Psoas muscle (tissue), 8 donors: ENCODE measurements around the gene CCDC141. TPM values are rescaled to one million over a fixed set of nuclear protein-coding genes. Genes with fewer than 3 reads are reported as not detected.

Experiments
- ATAC-seq, 4 donors: fragments of 200-7000 bp; cut with Tn5 transposase; one replicate each; pipeline ENCODE4 v1.9.1; 2020; ENCODE audit warnings: moderate library complexity in 3 of 4, mild to moderate bottlenecking in 2 of 4
- DNase-seq, 2 donors: peaks; one replicate each; pipeline ENCODE4 v3.0.0-alpha.2; 2020
- H3K27ac ChIP-seq: fragments of 200-600 bp; one replicate; pipeline ENCODE4 v1.8.0; 2022
- H3K27me3 ChIP-seq, 3 donors: fragments of 200-600 bp in 1 of 3; one replicate each; pipeline versions ENCODE4 v1.6.1 to v1.8.0; 2013 to 2022; ENCODE audit warnings: low read length in 2 of 3, mild to moderate bottlenecking in 2 of 3, moderate library complexity in 1 of 3; ENCODE audit not compliant: insufficient read depth in 3 of 3
- H3K36me3 ChIP-seq, 2 donors: fragments of 200-600 bp in 1 of 2; one replicate each; pipeline versions ENCODE4 v1.6.1 to v1.8.0; 2013 to 2022; ENCODE audit warnings: low read depth in 1 of 2, mild to moderate bottlenecking in 1 of 2, moderate library complexity in 1 of 2; ENCODE audit not compliant: insufficient read depth in 1 of 2
- H3K4me1 ChIP-seq: fragments of 200-600 bp; one replicate; pipeline ENCODE4 v1.8.0; 2022
- H3K4me3 ChIP-seq: fragments of 200-600 bp; one replicate; pipeline ENCODE4 v1.8.0; 2022; ENCODE audit warnings: mild to moderate bottlenecking
- H3K9me3 ChIP-seq: fragments of 200-600 bp; one replicate; pipeline ENCODE4 v1.8.0; 2022
- WGBS, 3 donors: extraction: QIAGEN DNeasy Blood & Tissue Kit; methylation state at CpG; one replicate each; pipeline versions ENCODE4 v1.1.6 to v1.1.7; 2013; 5-methylcytosine and 5-hydroxymethylcytosine counted together
- intact Hi-C, 2 donors: fragments of 100-400 bp; cut with DNase I; formaldehyde crosslinking; loops; one replicate each; pipeline versions ENCODE4 v1.11.0 to v1.14.2; 2022
- polyA plus RNA-seq, 3 donors: library from polyadenylated mRNA; stranded (reverse); fragments of 200-250 nt; gene quantifications; one replicate each; pipeline ENCODE4 v1.2.3, GENCODE V29; 2013
- total RNA-seq, 4 donors: library from RNA; stranded (reverse); fragmentation: NEBNext Ultra II Directional in 2 of 4; extraction: Animal tissue kit (Norgen Biotek cat#: 25700) in 2 of 4; gene quantifications; one replicate each; pipeline versions ENCODE4 v1.2.1 to v1.2.4, GENCODE V29; 2021 to 2023
- TF ChIP-seq, protein P1 (sequence below): fragments of 200-600 bp; IDR thresholded peaks from one replicate; pipeline ENCODE4 v1.8.0; 2022; ENCODE audit warnings: antibody characterized with exemption
- donor health status: healthy with polysubstance abuse.
- donor health status: DM: no; HTN: no; CAD: no; lungs with moderate emphysema.
- donor health status: Bipolar disorder and iron deficiency.
- donor health status: healthy.
- donor health status: DM: yes; HTN: yes; CAD: no.
- donor health status: DM: no; HTN: no; CAD: no.
- donor health status: DM: no; HTN: no; CAD: no.
- donor health status: DM: yes; HTN: yes; CAD: no.

Gene CCDC141
- total and polyA plus RNA-seq, 7 donors, result 0.82 to 14.9 (median 5.9) TPM

- WGBS, 3 donors, result 68 to 76% (median 70%) methylated on average over 3 of the region's 3 CpGs
- no peak overlapping the region for H3K27ac ChIP-seq
- H3K4me1 ChIP-seq, result no peaks in the 10 kb centered on the region
- no peaks in the 10 kb centered on the region for H3K9me3 ChIP-seq
- DNase-seq, result no peak
- intact Hi-C loops, result no loop called here
- no peak overlapping the region for H3K4me3 ChIP-seq
- TF ChIP-seq, protein P1, sequence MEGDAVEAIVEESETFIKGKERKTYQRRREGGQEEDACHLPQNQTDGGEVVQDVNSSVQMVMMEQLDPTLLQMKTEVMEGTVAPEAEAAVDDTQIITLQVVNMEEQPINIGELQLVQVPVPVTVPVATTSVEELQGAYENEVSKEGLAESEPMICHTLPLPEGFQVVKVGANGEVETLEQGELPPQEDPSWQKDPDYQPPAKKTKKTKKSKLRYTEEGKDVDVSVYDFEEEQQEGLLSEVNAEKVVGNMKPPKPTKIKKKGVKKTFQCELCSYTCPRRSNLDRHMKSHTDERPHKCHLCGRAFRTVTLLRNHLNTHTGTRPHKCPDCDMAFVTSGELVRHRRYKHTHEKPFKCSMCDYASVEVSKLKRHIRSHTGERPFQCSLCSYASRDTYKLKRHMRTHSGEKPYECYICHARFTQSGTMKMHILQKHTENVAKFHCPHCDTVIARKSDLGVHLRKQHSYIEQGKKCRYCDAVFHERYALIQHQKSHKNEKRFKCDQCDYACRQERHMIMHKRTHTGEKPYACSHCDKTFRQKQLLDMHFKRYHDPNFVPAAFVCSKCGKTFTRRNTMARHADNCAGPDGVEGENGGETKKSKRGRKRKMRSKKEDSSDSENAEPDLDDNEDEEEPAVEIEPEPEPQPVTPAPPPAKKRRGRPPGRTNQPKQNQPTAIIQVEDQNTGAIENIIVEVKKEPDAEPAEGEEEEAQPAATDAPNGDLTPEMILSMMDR, result no peak
- H3K36me3 ChIP-seq, result no peaks in the 10 kb centered on the region
- peaks cover 0 to 2% (median 0%) of the 10 kb centered on the region in 3 donors for H3K27me3 ChIP-seq
- ATAC-seq, result no peak
These were observed 21.9 kb upstream of the CCDC141 start for GRCh38 chr2:179071810-179072355.

DNA sequence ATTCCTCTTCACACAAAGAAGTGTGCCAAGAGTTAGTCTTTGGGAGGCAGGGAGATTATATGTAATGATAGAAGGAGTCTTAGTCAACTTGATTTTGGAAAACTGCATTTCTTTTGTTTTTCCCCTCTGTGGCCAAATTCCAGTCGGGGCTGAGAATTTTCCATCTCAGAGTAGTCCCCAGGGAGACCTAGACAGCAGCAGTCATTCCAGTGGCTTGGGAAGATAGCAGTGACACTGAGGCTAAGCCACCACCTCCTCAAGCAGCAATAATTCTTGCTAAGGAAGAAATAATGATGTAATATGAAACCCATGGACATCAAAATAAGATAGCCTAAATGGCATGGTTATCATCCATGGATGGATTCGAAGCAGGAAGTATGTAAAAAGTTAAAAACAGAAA is 21.0 kb upstream of the CCDC141 start:
- no peak overlapping the region for H3K4me3 ChIP-seq
- no peaks in the 10 kb centered on the region for H3K27me3 ChIP-seq
- DNase-seq, result no peak
- no peaks in the 10 kb centered on the region for H3K4me1 ChIP-seq
- TF ChIP-seq, protein P1, result no peak
- H3K9me3 ChIP-seq, result no peaks in the 10 kb centered on the region
- 48 to 59% (median 53%) methylated on average over 2 of the region's 2 CpGs for WGBS, 3 donors
- no peak overlapping the region for H3K27ac ChIP-seq
- no peaks in the 10 kb centered on the region for H3K36me3 ChIP-seq
- no peak for ATAC-seq
- intact Hi-C loops, result no loop called here

- Histone ChIP-seq H3K36me3 (no peaks in the 10 kb centered on the region), H3K4me3 (no peak overlapping the region), H3K27me3 (no peaks in the 10 kb centered on the region), H3K9me3 (no peaks in the 10 kb centered on the region), H3K4me1 (no peaks in the 10 kb centered on the region), H3K27ac (no peak overlapping the region)
- ATAC-seq, result no peak
- WGBS, 3 donors, result 44 to 90% (median 82%) methylated on average over 1 of the region's 1 CpG
- TF ChIP-seq, protein P1, result no peak
- intact Hi-C loops, result no loop called here
- no peak for DNase-seq
These were observed 19.7 kb upstream of the CCDC141 start for GRCh38 chr2:179069685-179070084.

GRCh38 chr2:179068991-179069643 is 19.2 kb upstream of the CCDC141 start:
- DNase-seq (no peak), ATAC-seq (no peak)
- H3K4me1 ChIP-seq, result no peaks in the 10 kb centered on the region
- 73 to 92% (median 89%) methylated on average over 2 of the region's 2 CpGs for WGBS, 3 donors
- no peaks in the 10 kb centered on the region for H3K27me3 ChIP-seq
- intact Hi-C loops, result no loop called here
- H3K27ac ChIP-seq, result no peak overlapping the region
- TF ChIP-seq, protein P1, result no peak
- no peaks in the 10 kb centered on the region for H3K36me3 ChIP-seq
- no peaks in the 10 kb centered on the region for H3K9me3 ChIP-seq
- no peak overlapping the region for H3K4me3 ChIP-seq
